Body of pancreas (tissue), 4 donors: ENCODE results near the gene PLEKHF1.

ENCODE experiments used
- POLR2A ChIP-seq, 3 donors: fragments of 450-650 bp; IDR thresholded peaks; one replicate each; pipeline ENCODE4 v1.6.1; 2016; ENCODE audit warnings: antibody characterized with exemption in 3 of 3, mild to moderate bottlenecking in 2 of 3
- TF ChIP-seq, protein P1 (sequence below), 7 experiments: fragments of 450-650 bp in 4 of 7; fragments of 200-600 bp in 3 of 7; sonication (generic) in 3 of 7; IDR thresholded peaks; one replicate each; pipeline ENCODE4 v1.5.1; 2016 to 2019; ENCODE audit warnings: antibody characterized with exemption in 7 of 7

DNA sequence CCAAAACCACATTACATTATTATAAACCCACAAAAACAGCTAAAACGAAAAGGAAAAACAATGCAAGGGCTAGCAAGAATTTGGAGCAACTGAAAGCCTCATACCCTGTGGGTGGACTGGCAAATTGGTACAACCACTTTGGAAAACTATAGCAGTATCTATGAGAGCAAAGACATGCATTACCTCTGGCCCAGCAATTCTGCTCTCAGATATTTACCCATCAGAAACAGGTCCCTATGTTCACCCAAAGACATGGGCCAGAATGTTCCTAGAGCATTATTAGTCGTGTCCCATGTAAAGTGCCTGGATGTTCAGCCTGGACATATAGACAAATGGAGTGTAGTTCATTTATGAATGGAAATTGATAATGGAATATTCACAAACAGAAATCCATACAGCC lies 31.3 kb upstream of the PLEKHF1 start:
- TF ChIP-seq, protein P1, sequence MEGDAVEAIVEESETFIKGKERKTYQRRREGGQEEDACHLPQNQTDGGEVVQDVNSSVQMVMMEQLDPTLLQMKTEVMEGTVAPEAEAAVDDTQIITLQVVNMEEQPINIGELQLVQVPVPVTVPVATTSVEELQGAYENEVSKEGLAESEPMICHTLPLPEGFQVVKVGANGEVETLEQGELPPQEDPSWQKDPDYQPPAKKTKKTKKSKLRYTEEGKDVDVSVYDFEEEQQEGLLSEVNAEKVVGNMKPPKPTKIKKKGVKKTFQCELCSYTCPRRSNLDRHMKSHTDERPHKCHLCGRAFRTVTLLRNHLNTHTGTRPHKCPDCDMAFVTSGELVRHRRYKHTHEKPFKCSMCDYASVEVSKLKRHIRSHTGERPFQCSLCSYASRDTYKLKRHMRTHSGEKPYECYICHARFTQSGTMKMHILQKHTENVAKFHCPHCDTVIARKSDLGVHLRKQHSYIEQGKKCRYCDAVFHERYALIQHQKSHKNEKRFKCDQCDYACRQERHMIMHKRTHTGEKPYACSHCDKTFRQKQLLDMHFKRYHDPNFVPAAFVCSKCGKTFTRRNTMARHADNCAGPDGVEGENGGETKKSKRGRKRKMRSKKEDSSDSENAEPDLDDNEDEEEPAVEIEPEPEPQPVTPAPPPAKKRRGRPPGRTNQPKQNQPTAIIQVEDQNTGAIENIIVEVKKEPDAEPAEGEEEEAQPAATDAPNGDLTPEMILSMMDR (IDR thresholded peaks at IDR 0.05): no peak
- TF ChIP-seq POLR2A (IDR thresholded peaks at IDR 0.05): no peak
